Ovary (tissue), 9 donors: ENCODE data around the gene SMARCA4. TPM values are rescaled to one million over a fixed set of nuclear protein-coding genes. Genes with fewer than 3 reads are reported as not detected.

ENCODE experiments used
- DNase-seq, 5 donors: peaks; one replicate each; pipeline ENCODE4 v3.0.0-alpha.2; 2019 to 2020
- H3K27ac ChIP-seq, 2 donors: fragments of 200-600 bp; one replicate each; pipeline versions ENCODE4 v1.5.1 to v1.8.0; 2019 to 2022
- H3K27me3 ChIP-seq: fragments of 200-600 bp; one replicate; pipeline ENCODE4 v1.8.0; 2022
- H3K36me3 ChIP-seq: fragments of 200-600 bp; sonication (generic); one replicate; pipeline ENCODE4 v1.5.1; 2019
- H3K4me1 ChIP-seq: one replicate; pipeline ENCODE4 v1.8.1; 2013; ENCODE audit warnings: mild to moderate bottlenecking, moderate library complexity; ENCODE audit not compliant: insufficient read depth
- H3K4me3 ChIP-seq: fragments of 200-600 bp; sonication (generic); one replicate; pipeline ENCODE4 v1.5.1; 2017
- H3K9me3 ChIP-seq, 2 donors: fragments of 200-600 bp in 1 of 2; sonication (generic) in 1 of 2; one replicate each; pipeline versions ENCODE4 v1.5.1 to v1.8.1; 2013 to 2019; ENCODE audit warnings: mild to moderate bottlenecking in 1 of 2, moderate library complexity in 1 of 2
- EP300 ChIP-seq: sonication (generic); formaldehyde crosslinking; IDR thresholded peaks from one replicate; pipeline ENCODE4 v1.6.1; 2017; ENCODE audit warnings: antibody characterized with exemption
- POLR2A ChIP-seq: fragments of 450-650 bp; IDR thresholded peaks from one replicate; pipeline ENCODE4 v1.6.1; 2017; ENCODE audit warnings: antibody characterized with exemption, mild to moderate bottlenecking, moderate library complexity
- WGBS, 3 donors: extraction: QIAGEN DNeasy Blood & Tissue Kit in 1 of 3; methylation state at CpG; one replicate each; pipeline versions ENCODE4 v1.1.5 to v1.1.7; 2013 to 2017; 5-methylcytosine and 5-hydroxymethylcytosine counted together
- intact Hi-C, 4 donors: fragments of 100-400 bp; cut with DNase I; formaldehyde crosslinking; loops; one replicate each; pipeline versions ENCODE4 v1.11.0 to v1.15.1; 2022 to 2023
- polyA plus RNA-seq, 2 donors: library from polyadenylated mRNA; stranded (reverse); fragments of 200-250 nt in 1 of 2; fragments of 350-450 nt in 1 of 2; fragmentation: Illumina TruSeq in 1 of 2; extraction: RNeasy Lipid Tissue Mini Kit (QIAGEN cat#74804) in 1 of 2; gene quantifications; one replicate each; pipeline ENCODE4 v1.2.3, GENCODE V29; 2013 to 2014
- total RNA-seq, 7 donors: library from RNA; depleted of rRNA in 2 of 7; stranded (reverse); fragments of >200 nt in 2 of 7; fragmentation: NEBNext Ultra II Directional in 3 of 7; extraction: Animal tissue kit (Norgen Biotek cat#: 25700) in 3 of 7; gene quantifications; one replicate each; pipeline versions ENCODE4 v1.1.0 to v1.2.4, GENCODE V29; 2016 to 2023
- TF ChIP-seq, protein P1 (sequence below), 3 donors: fragments of 450-650 bp in 2 of 3; fragments of 200-600 bp in 1 of 3; IDR thresholded peaks; one replicate each; pipeline versions ENCODE4 v1.5.1 to v1.8.0; 2016 to 2022; ENCODE audit warnings: antibody characterized with exemption in 3 of 3, mild to moderate bottlenecking in 1 of 3
- donor health status: DM: no; HTN: no; CAD: no; lungs with moderate emphysema.
- donor health status: DM: no; HTN: no; CAD: no.
- donor health status: Bipolar disorder and iron deficiency.
- donor health status: DM: yes; HTN: yes; CAD: no.
- donor health status: DM: no; HTN: no; CAD: no.
- donor health status: DM: yes; HTN: yes; CAD: no.

SMARCA4 gene
- total and polyA plus RNA-seq, 9 donors, result 32.1 to 96.7 (median 68.3) TPM

DNA sequence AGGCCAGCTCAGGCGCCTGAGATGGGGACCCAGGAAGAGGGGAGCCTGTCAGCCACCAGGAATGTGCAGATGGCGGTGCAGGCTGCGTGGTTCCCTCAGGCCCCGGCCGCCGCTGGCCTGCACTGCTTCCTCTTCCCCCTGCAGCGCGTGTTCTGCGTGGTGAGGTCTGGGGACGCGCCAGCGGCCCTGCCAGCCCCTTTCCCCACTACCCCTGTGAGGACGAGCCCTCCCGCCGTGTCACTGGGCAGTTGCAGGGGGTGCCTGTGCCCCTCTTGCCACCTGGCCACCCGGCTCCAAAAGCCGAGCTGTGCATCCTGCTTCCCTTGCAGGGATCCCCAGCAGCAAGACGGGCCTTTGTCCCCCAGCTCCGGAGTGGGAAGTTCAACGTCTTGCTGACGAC, 58.4 kb downstream of the SMARCA4 start:
- H3K4me1 ChIP-seq, result no peaks in the 10 kb centered on the region
- H3K9me3 ChIP-seq, result no peaks in the 10 kb centered on the region
- no peak overlapping the region for H3K27ac ChIP-seq
- DNase-seq, result no peak
- intact Hi-C loops, result loop anchor here in 1 of 4 donors (5.0 kb wide), 1 partner anchor 82 kb away; no protein-coding TSS in a partner anchor
- H3K27me3 ChIP-seq, result no peaks in the 10 kb centered on the region
- no peaks in the 10 kb centered on the region for H3K36me3 ChIP-seq
- 91% methylated on average over 21 of the region's 21 CpGs for WGBS, 3 donors
- TF ChIP-seq EP300 (no peak), POLR2A (no peak)
- TF ChIP-seq, protein P1, sequence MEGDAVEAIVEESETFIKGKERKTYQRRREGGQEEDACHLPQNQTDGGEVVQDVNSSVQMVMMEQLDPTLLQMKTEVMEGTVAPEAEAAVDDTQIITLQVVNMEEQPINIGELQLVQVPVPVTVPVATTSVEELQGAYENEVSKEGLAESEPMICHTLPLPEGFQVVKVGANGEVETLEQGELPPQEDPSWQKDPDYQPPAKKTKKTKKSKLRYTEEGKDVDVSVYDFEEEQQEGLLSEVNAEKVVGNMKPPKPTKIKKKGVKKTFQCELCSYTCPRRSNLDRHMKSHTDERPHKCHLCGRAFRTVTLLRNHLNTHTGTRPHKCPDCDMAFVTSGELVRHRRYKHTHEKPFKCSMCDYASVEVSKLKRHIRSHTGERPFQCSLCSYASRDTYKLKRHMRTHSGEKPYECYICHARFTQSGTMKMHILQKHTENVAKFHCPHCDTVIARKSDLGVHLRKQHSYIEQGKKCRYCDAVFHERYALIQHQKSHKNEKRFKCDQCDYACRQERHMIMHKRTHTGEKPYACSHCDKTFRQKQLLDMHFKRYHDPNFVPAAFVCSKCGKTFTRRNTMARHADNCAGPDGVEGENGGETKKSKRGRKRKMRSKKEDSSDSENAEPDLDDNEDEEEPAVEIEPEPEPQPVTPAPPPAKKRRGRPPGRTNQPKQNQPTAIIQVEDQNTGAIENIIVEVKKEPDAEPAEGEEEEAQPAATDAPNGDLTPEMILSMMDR (IDR thresholded peaks at IDR 0.05), result no peak
- H3K4me3 ChIP-seq, result no peak overlapping the region

GRCh38 chr19:11019824-11020223, 59.0 kb downstream of the SMARCA4 start:
- TF ChIP-seq EP300 (no peak), POLR2A (no peak)
- TF ChIP-seq, protein P1 (IDR thresholded peaks at IDR 0.05), result no peak
- Histone ChIP-seq H3K27me3 (no peaks in the 10 kb centered on the region), H3K36me3 (no peaks in the 10 kb centered on the region), H3K4me3 (no peak overlapping the region), H3K9me3 (no peaks in the 10 kb centered on the region), H3K27ac (no peak overlapping the region), H3K4me1 (no peaks in the 10 kb centered on the region)
- peak in 2 of 5 donors; percentile 30 to 65 for DNase-seq
- WGBS, 3 donors, result 50 to 58% (median 51%) methylated on average over 8 of the region's 8 CpGs
- intact Hi-C loops, result loop anchor here in 3 of 4 donors (5.0 to 10.0 kb wide), 2 partner anchors 83 to 85 kb away; no protein-coding TSS in a partner anchor

GRCh38 chr19:11020423-11020822, 59.6 kb downstream of the SMARCA4 start:
- no peak for DNase-seq
- Histone ChIP-seq H3K36me3 (no peaks in the 10 kb centered on the region), H3K4me1 (no peaks in the 10 kb centered on the region), H3K9me3 (no peaks in the 10 kb centered on the region), H3K27me3 (no peaks in the 10 kb centered on the region), H3K4me3 (no peak overlapping the region), H3K27ac (no peak overlapping the region)
- WGBS, 3 donors, result 95 to 98% (median 97%) methylated on average over 6 of the region's 6 CpGs
- TF ChIP-seq POLR2A (no peak), EP300 (no peak)
- TF ChIP-seq, protein P1 (IDR thresholded peaks at IDR 0.05), result no peak
- intact Hi-C loops, result loop anchor here in 2 of 4 donors (5.0 to 10.0 kb wide), 2 partner anchors 83 to 86 kb away; no protein-coding TSS in a partner anchor

DNA sequence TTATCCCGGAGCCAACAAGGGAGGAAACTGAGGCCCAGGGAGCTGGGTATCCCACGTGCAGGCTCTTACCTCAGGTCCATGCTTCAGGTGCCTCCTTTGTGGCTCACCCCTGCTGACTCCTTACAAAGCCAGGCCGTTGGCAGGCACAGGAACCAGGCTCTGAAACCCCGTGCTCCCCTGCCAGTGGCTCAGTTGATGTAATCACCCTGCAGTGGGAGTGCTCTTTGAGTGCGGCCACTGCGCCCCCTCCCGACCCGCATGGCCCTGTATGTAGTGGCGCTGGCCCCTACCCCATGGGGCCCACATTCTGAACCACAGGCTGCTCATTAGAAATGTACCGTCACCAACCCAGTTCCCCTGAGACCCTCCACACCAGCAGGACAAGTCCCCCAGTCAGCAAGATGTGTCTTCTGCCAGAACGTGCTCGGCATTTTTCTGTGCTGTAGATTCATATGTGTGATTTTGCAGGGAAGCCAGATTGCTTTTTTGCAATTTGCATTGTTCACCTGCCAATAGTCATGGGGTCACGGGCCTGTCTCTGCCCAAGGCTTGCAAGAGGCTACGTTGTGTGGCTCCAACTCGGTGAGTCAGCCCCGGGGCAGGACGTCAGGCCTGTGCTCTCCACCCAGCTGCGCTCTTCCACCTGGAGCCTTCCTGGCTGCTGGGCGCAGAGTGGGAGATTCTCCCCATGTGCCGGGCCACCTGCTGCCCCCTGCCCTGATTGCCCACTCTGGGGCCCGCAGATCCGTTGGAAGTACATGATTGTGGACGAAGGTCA, 60.3 kb downstream of the SMARCA4 start:
- TF ChIP-seq, protein P1 (IDR thresholded peaks at IDR 0.05), result no peak
- no peak for TF ChIP-seq POLR2A
- TF ChIP-seq EP300, result no peak
- H3K27ac ChIP-seq, result no peak overlapping the region
- no peaks in the 10 kb centered on the region for H3K9me3 ChIP-seq
- intact Hi-C loops, result loop anchor here in 2 of 4 donors (5.0 to 10.0 kb wide), 2 partner anchors 84 to 86 kb away; no protein-coding TSS in a partner anchor
- no peaks in the 10 kb centered on the region for H3K36me3 ChIP-seq
- WGBS, 3 donors, result 82 to 84% (median 83%) methylated on average over 23 of the region's 23 CpGs
- no peak overlapping the region for H3K4me3 ChIP-seq
- no peaks in the 10 kb centered on the region for H3K27me3 ChIP-seq
- no peak for DNase-seq
- H3K4me1 ChIP-seq, result no peaks in the 10 kb centered on the region
